Thyroid gland (tissue), 4 donors: ENCODE measurements around the gene CDK13. TPM values are rescaled to one million over a fixed set of nuclear protein-coding genes. Genes with fewer than 3 reads are reported as not detected.

Source experiments
- DNase-seq, 2 donors: peaks; one replicate each; pipeline ENCODE4 v3.0.0-alpha.2; 2019
- H3K27ac ChIP-seq, 3 donors: fragments of 200-600 bp; sonication (generic); 1 replicate in 2 of 3; 2 replicates in 1 of 3; pipeline ENCODE4 v1.5.1; 2016 to 2019; ENCODE audit warnings: mild to moderate bottlenecking in 1 of 3, moderate library complexity in 1 of 3
- H3K27me3 ChIP-seq: fragments of 200-600 bp; sonication (generic); one replicate; pipeline ENCODE4 v1.5.1; 2019
- H3K36me3 ChIP-seq, 2 donors: fragments of 200-600 bp; sonication (generic); one replicate each; pipeline ENCODE4 v1.5.1; 2016 to 2019
- H3K4me1 ChIP-seq, 2 donors: fragments of 200-600 bp; sonication (generic); one replicate each; pipeline ENCODE4 v1.5.1; 2017 to 2019
- H3K4me3 ChIP-seq, 3 donors: fragments of 200-600 bp; sonication (generic); replicated peaks in 1 of 3; 1 replicate in 2 of 3; 2 replicates in 1 of 3; pipeline ENCODE4 v1.5.1; 2016; ENCODE audit warnings: mild to moderate bottlenecking in 1 of 3
- H3K9me3 ChIP-seq: fragments of 200-600 bp; sonication (generic); one replicate; pipeline ENCODE4 v1.5.1; 2017
- POLR2A ChIP-seq, 2 donors: fragments of 450-650 bp; IDR thresholded peaks; one replicate each; pipeline ENCODE4 v1.6.1; 2017; ENCODE audit warnings: antibody characterized with exemption in 2 of 2, mild to moderate bottlenecking in 2 of 2, moderate library complexity in 1 of 2
- WGBS, 2 donors: methylation state at CpG; one replicate each; pipeline ENCODE4 v1.1.5; 2017; 5-methylcytosine and 5-hydroxymethylcytosine counted together
- intact Hi-C: fragments of 100-400 bp; cut with DNase I; formaldehyde crosslinking; loops from one replicate; pipeline ENCODE4 v1.15.1; 2023
- total RNA-seq, 4 donors: library from RNA; depleted of rRNA; stranded (reverse); fragments of >200 nt; gene quantifications; one replicate each; pipeline ENCODE4 v1.2.3, GENCODE V29; 2016
- TF ChIP-seq, protein P1 (sequence below), 6 experiments: fragments of 200-600 bp in 3 of 6; fragments of 450-650 bp in 3 of 6; sonication (generic) in 3 of 6; IDR thresholded peaks; one replicate each; pipeline ENCODE4 v1.5.1; 2016 to 2019; ENCODE audit warnings: antibody characterized with exemption in 6 of 6, mild to moderate bottlenecking in 2 of 6, inconsistent platforms in 1 of 6, moderate library complexity in 1 of 6

CDK13 gene
- total RNA-seq, 4 donors from 2014 or later = 131 to 191 (median 141) TPM

DNA sequence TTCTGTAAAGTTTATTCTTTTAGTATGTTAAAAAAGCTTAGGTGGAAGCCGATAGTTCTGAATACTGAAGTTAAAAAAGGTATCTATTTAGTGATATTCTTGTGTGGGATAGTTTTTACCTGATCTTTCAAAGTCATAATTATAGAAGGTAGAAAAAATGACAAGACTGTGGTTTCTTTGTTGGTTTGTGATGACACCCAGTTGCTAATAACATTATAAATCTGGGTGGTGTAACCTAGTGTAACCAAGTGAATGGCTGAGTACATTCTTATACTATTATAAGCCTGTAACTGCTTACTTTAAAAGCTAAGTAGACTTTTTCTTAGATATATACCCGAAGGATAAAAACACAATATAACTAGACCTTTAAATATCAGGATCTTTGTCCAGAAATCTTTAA, 2.3 kb downstream of the CDK13 start:
- Histone ChIP-seq H3K9me3 (no peaks in the 10 kb centered on the region), H3K4me1 (peaks cover 37% of the 10 kb centered on the region in 2 donors), H3K4me3 (peak overlapping the region in 2 of 3 donors; percentile 72 to 94), H3K27me3 (no peaks in the 10 kb centered on the region), H3K27ac (peak overlapping the region in 2 of 3 donors; percentile 99), H3K36me3 (no peaks in the 10 kb centered on the region)
- WGBS, 2 donors = 5 to 7% methylated on average over 2 of the region's 2 CpGs
- intact Hi-C loops = loop anchor here (5.0 kb wide), 1 partner anchor 100 kb away; no protein-coding TSS in a partner anchor
- DNase-seq = no peak
- TF ChIP-seq, protein P1, sequence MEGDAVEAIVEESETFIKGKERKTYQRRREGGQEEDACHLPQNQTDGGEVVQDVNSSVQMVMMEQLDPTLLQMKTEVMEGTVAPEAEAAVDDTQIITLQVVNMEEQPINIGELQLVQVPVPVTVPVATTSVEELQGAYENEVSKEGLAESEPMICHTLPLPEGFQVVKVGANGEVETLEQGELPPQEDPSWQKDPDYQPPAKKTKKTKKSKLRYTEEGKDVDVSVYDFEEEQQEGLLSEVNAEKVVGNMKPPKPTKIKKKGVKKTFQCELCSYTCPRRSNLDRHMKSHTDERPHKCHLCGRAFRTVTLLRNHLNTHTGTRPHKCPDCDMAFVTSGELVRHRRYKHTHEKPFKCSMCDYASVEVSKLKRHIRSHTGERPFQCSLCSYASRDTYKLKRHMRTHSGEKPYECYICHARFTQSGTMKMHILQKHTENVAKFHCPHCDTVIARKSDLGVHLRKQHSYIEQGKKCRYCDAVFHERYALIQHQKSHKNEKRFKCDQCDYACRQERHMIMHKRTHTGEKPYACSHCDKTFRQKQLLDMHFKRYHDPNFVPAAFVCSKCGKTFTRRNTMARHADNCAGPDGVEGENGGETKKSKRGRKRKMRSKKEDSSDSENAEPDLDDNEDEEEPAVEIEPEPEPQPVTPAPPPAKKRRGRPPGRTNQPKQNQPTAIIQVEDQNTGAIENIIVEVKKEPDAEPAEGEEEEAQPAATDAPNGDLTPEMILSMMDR (IDR thresholded peaks at IDR 0.05) = no peak
- no peak for TF ChIP-seq POLR2A (IDR thresholded peaks at IDR 0.05)

DNA sequence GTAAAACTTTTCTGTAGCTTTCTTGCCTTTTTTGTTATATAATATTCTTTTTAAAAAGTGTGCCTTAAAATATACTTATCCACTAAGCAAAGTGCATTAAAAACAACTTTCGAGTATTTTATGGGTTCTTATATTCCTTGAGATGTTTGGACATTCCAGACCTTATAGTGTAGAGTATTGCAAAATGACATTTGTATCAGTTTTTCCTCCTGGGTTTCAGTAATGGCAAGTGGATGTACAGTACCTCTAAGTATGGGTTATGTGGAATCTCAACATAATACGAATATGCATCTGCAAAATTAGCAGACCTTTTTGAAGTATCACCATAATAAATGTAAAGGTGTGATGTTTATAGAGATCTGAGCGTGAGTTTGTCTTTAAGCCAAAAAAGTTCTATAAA, 2.7 kb downstream of the CDK13 start:
- H3K4me1 ChIP-seq = peaks cover 37 to 42% of the 10 kb centered on the region in 2 donors
- intact Hi-C loops = loop anchor here (5.0 kb wide), 1 partner anchor 99 kb away; no protein-coding TSS in a partner anchor
- no peaks in the 10 kb centered on the region for H3K27me3 ChIP-seq
- TF ChIP-seq POLR2A (IDR thresholded peaks at IDR 0.05) = no peak
- TF ChIP-seq, protein P1 (IDR thresholded peaks at IDR 0.05) = no peak
- 10 to 12% methylated on average over 3 of the region's 3 CpGs for WGBS, 2 donors
- no peaks in the 10 kb centered on the region for H3K36me3 ChIP-seq
- H3K27ac ChIP-seq = peak overlapping the region in 1 of 3 donors; percentile 99
- no peak for DNase-seq
- no peaks in the 10 kb centered on the region for H3K9me3 ChIP-seq
- peak overlapping the region in 1 of 3 donors; percentile 94 for H3K4me3 ChIP-seq

DNA sequence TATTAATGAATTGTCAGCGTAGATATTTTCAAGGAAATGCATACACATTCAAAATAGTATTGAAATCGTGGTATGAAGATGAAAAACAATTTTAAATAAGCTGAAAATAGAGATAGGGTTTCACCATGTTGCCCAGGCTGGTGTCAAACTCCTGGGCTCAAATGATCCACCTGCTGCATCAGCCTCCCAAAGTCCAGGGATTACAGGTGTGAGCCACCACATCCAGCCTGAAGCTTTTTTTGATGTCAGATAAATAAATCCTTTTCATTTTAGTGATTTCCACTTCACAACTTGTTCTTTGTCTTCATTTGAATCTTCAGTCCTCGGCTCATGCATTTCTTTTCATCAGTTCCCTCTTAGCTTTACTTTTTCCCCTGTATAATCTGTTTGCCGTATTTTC, 4.6 kb downstream of the CDK13 start:
- 91% methylated on average over 4 of the region's 4 CpGs for WGBS, 2 donors
- no peaks in the 10 kb centered on the region for H3K27me3 ChIP-seq
- H3K27ac ChIP-seq = no peak overlapping the region
- no peak for DNase-seq
- intact Hi-C loops = loop anchor here (5.0 kb wide), 1 partner anchor 98 kb away; no protein-coding TSS in a partner anchor
- peaks cover 39 to 45% of the 10 kb centered on the region in 2 donors for H3K4me1 ChIP-seq
- H3K4me3 ChIP-seq = no peak overlapping the region
- no peaks in the 10 kb centered on the region for H3K36me3 ChIP-seq
- no peaks in the 10 kb centered on the region for H3K9me3 ChIP-seq
- no peak for TF ChIP-seq POLR2A (IDR thresholded peaks at IDR 0.05)
- TF ChIP-seq, protein P1 (IDR thresholded peaks at IDR 0.05) = no peak

DNA sequence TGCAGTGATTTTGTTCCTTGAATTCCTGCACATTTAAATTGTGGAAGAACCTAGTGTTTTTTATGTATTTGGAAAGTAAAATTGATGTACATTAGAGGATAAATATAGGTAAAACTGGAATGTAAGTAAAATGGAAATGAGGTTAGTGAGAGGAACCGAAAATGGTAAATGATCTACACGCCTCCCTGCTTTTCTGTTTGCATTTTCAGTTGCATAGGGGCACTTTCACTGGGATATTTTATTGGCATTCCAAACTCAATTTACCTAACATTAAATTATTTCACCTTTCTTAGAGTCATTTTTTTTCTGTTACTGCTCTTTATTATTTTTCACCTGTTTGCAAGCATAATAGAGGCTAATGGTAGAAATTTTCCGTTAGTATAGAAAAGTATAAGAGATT, 8.0 kb downstream of the CDK13 start:
- Histone ChIP-seq H3K9me3 (no peaks in the 10 kb centered on the region), H3K4me1 (peaks cover 39 to 41% of the 10 kb centered on the region in 2 donors)
- 88 to 92% methylated on average over 3 of the region's 3 CpGs for WGBS, 2 donors

More for the DNA sequence above, 8.0 kb downstream of the CDK13 start:
- intact Hi-C loops = no loop called here
- no peaks in the 10 kb centered on the region for H3K36me3 ChIP-seq
- H3K27ac ChIP-seq = no peak overlapping the region
- TF ChIP-seq, protein P1 (IDR thresholded peaks at IDR 0.05) = no peak
- TF ChIP-seq POLR2A (IDR thresholded peaks at IDR 0.05) = no peak
- no peak overlapping the region for H3K4me3 ChIP-seq
- no peaks in the 10 kb centered on the region for H3K27me3 ChIP-seq
- no peak for DNase-seq
